K562 (cell line): Measurements from ENCODE around the gene TMOD2. TPM values are rescaled to one million over a fixed set of nuclear protein-coding genes. Genes with fewer than 3 reads are reported as not detected.

Experiments used
- CBFA2T3 ChIP-seq: fragments of 450-650 bp; IDR thresholded peaks from 2 replicates; pipeline ENCODE4 v1.6.1; 2017
- CHD2 ChIP-seq: IDR thresholded peaks from 2 replicates; pipeline ENCODE4 v1.6.1; 2011; ENCODE audit warnings: low read depth, low read length
- COPS2 ChIP-seq: fragments of 450-650 bp; conservative IDR thresholded peaks from 2 replicates; pipeline ENCODE4 v1.6.1; 2016; ENCODE audit warnings: mild to moderate bottlenecking, moderate library complexity
- FOXK2 ChIP-seq, 2 experiments: fragments of 450-650 bp; IDR thresholded peaks in 1 of 2; conservative IDR thresholded peaks in 1 of 2; 2 replicates each; pipeline ENCODE4 v1.6.1; 2016; ENCODE audit warnings: low read depth in 2 of 2, mild to moderate bottlenecking in 1 of 2
- FOXM1 ChIP-seq, 2 experiments: fragments of 450-650 bp in 1 of 2; sonication (generic) in 1 of 2; formaldehyde crosslinking in 1 of 2; IDR thresholded peaks; 2 replicates each; pipeline versions ENCODE4 v1.6.1 to v1.9.0; 2017 to 2022; ENCODE audit warnings: low read depth in 2 of 2, mild to moderate bottlenecking in 2 of 2, missing genetic modification reagents in 1 of 2, moderate library complexity in 1 of 2
- FUS ChIP-seq: fragments of 200-400 bp; formaldehyde crosslinking; optimal IDR thresholded peaks from 2 replicates; pipeline ENCODE3; 2017; ENCODE audit warnings: low read depth, low read length
- GATAD2B ChIP-seq: fragments of 450-650 bp; IDR thresholded peaks from 2 replicates; pipeline ENCODE4 v1.6.1; 2017; ENCODE audit warnings: mild to moderate bottlenecking, borderline replicate concordance
- HNRNPUL1 ChIP-seq: fragments of 200-400 bp; formaldehyde crosslinking; IDR thresholded peaks from 2 replicates; pipeline ENCODE4 v1.6.1; 2017; ENCODE audit warnings: low read length
- NFE2 ChIP-seq: IDR thresholded peaks from 2 replicates; pipeline ENCODE4 v1.6.1; 2014; ENCODE audit warnings: antibody characterized with exemption, low read depth
- NR1H2 ChIP-seq: sonication (generic); formaldehyde crosslinking; IDR thresholded peaks from 2 replicates; pipeline ENCODE4 v1.4.0; 2020; ENCODE audit warnings: mild to moderate bottlenecking, missing genetic modification reagents
- NR2C1 ChIP-seq, 2 experiments: fragments of 450-650 bp; IDR thresholded peaks; 2 replicates each; pipeline ENCODE4 v1.6.1; 2017; ENCODE audit warnings: mild to moderate bottlenecking in 2 of 2, antibody characterized with exemption in 1 of 2, inconsistent platforms in 1 of 2, missing compliant biosample characterization in 1 of 2, missing genetic modification characterization in 1 of 2
- POLR3A ChIP-seq: IDR thresholded peaks from 2 replicates; pipeline ENCODE4 v1.6.1; 2011; ENCODE audit warnings: borderline replicate concordance, mild to moderate bottlenecking, moderate library complexity; ENCODE audit not compliant: insufficient read length, insufficient read depth; ENCODE audit errors: extremely low read depth
- SMAD4 ChIP-seq: fragments of 250-450 bp; sonication (Bioruptor Pico); conservative IDR thresholded peaks from 2 replicates; pipeline ENCODE4 v1.8.0; 2021; ENCODE audit warnings: inconsistent platforms, mild to moderate bottlenecking, moderate library complexity
- SOX6 ChIP-seq: fragments of 450-650 bp; IDR thresholded peaks from 2 replicates; pipeline ENCODE4 v1.6.1; 2014; ENCODE audit warnings: mild to moderate bottlenecking
- SP2 ChIP-seq: IDR thresholded peaks from 2 replicates; pipeline ENCODE4 v1.6.1; 2011; ENCODE audit warnings: mild to moderate bottlenecking, low read depth, low read length, moderate library complexity; ENCODE audit not compliant: poor library complexity, severe bottlenecking; ENCODE audit errors: extremely low read depth
- SRSF1 ChIP-seq: fragments of 200-400 bp; formaldehyde crosslinking; IDR thresholded peaks from 2 replicates; pipeline ENCODE4 v1.6.1; 2017; ENCODE audit warnings: mild to moderate bottlenecking, low read depth, low read length, moderate library complexity
- TAF15 ChIP-seq: fragments of 200-400 bp; formaldehyde crosslinking; IDR thresholded peaks from 2 replicates; pipeline ENCODE4 v1.6.1; 2017; ENCODE audit warnings: mild to moderate bottlenecking, low read depth, low read length, moderate library complexity
- TCF7 ChIP-seq: sonication (generic); IDR thresholded peaks from 2 replicates; pipeline ENCODE4 v1.6.1; 2016; ENCODE audit warnings: antibody characterized with exemption, borderline replicate concordance
- ZNF146 ChIP-seq: IDR thresholded peaks from one replicate; pipeline ENCODE4 v1.6.1; 2018; ENCODE audit warnings: missing compliant biosample characterization; ENCODE audit not compliant: unreplicated experiment
- ZNF384 ChIP-seq: IDR thresholded peaks from 2 replicates; pipeline ENCODE4 v1.6.1; 2012; ENCODE audit warnings: low read depth, low read length, improper control_type of control experiment
- ZNF586 ChIP-seq: fragments of 450-650 bp; formaldehyde crosslinking; conservative IDR thresholded peaks from 2 replicates; pipeline ENCODE4 v1.4.0; 2020; ENCODE audit warnings: mild to moderate bottlenecking, moderate library complexity
- ZNF785 ChIP-seq: fragments of 250-450 bp; sonication (Bioruptor Pico); IDR thresholded peaks from 2 replicates; pipeline ENCODE4 v1.4.0; 2020; ENCODE audit warnings: mild to moderate bottlenecking
- polyA plus RNA-seq, 8 experiments: library from polyadenylated mRNA; depleted of rRNA in 4 of 8; stranded (reverse) in 5 of 8; unstranded in 3 of 8; fragments of >200 nt; fragmentation: Nextera tagmentation in 2 of 8; fragmentation: Illumina TruSeq in 1 of 8; extraction: Ambion mirVana in 2 of 8; extraction: Trizol in 1 of 8; gene quantifications; 2 replicates each; pipeline versions ENCODE4 v1.2.1 to v1.2.3, GENCODE V29; 2011 to 2014; ENCODE audit warnings: inconsistent platforms in 1 of 8, missing spikeins in 1 of 8
- total RNA-seq, 7 experiments: library from RNA; depleted of rRNA in 6 of 7; stranded (reverse); fragments of >200 nt in 6 of 7; fragmentation: Illumina TruSeq in 2 of 7; extraction: Trizol in 2 of 7; gene quantifications; 2 replicates each; pipeline versions ENCODE4 v1.2.1 to v1.2.3, GENCODE V29; 2011 to 2021; ENCODE audit warnings: low replicate concordance in 1 of 7
- TF ChIP-seq, protein P1 (sequence below): fragments of 450-650 bp; formaldehyde crosslinking; IDR thresholded peaks from 2 replicates; pipeline ENCODE4 v1.4.0; 2020; ENCODE audit warnings: mild to moderate bottlenecking
- TF ChIP-seq, protein P2 (sequence below): fragments of 450-650 bp; formaldehyde crosslinking; IDR thresholded peaks from 2 replicates; pipeline ENCODE4 v1.4.0; 2020; ENCODE audit warnings: mild to moderate bottlenecking, moderate library complexity
- TF ChIP-seq, protein P3 (sequence below): fragments of 450-650 bp; formaldehyde crosslinking; IDR thresholded peaks from 2 replicates; pipeline ENCODE4 v1.4.0; 2020; ENCODE audit warnings: mild to moderate bottlenecking, moderate library complexity
- TF ChIP-seq, protein P4 (sequence below): fragments of 450-650 bp; formaldehyde crosslinking; IDR thresholded peaks from 2 replicates; pipeline ENCODE4 v1.4.0; 2020; ENCODE audit warnings: mild to moderate bottlenecking, moderate library complexity

TMOD2 gene
- total and polyA plus RNA-seq, 9 of the 15 experiments (the other 6 are each of a cell fraction or from before 2014, with no cell fraction given): 0.49 to 3.8 (median 3.0) TPM

DNA sequence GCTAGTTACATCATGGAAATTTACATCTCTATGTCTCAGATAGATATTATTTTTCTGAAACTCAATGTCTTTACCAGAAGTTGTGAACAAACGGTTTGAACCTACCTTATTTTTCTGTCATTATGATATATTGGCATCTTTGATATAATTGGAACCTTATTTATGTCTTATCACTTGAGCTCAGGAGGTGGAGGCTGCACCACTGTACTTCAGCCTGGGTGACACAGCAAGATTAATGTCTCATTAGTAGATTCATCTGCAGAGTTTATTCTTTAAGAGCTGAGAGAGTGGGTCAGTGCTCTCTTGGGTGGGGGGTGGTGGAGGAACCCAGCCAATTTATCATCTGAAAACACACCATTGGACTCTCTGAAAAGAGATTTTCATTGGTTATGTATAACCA, 48.7 kb upstream of the TMOD2 start (continued):
- TF ChIP-seq TAF15 (no peak), FOXK2 (conservative IDR thresholded peaks at IDR 0.05 in 1 of 2, IDR thresholded peaks at IDR 0.05 in 1 of 2; ENCODE audit: low read depth in 2 of 2) (no peak), SMAD4 (no peak), SOX6 (0 out of 2 replicates have a peak, but pooled peaks have one; percentile 36), POLR3A (no peak), CHD2 (no peak), GATAD2B (no peak), ZNF586 (CRISPR knock-in tag) (no peak), NFE2 (peak; percentile 88), HNRNPUL1 (no peak), CBFA2T3 (peak; percentile 89), FUS (no peak), FOXM1 (IDR thresholded peaks at IDR 0.05; ENCODE audit: low read depth) (no peak), FOXM1 (CRISPR knock-in tag; IDR thresholded peaks at IDR 0.05; ENCODE audit: low read depth) (no peak), SRSF1 (no peak), ZNF785 (no peak), TCF7 (no peak), ZNF146 (no peak), ZNF384 (no peak), NR1H2 (CRISPR knock-in tag) (no peak), COPS2 (no peak), NR2C1 (IDR thresholded peaks at IDR 0.05) (no peak), NR2C1 (tag; IDR thresholded peaks at IDR 0.05) (no peak), SP2 (no peak)
- TF ChIP-seq, protein P1, sequence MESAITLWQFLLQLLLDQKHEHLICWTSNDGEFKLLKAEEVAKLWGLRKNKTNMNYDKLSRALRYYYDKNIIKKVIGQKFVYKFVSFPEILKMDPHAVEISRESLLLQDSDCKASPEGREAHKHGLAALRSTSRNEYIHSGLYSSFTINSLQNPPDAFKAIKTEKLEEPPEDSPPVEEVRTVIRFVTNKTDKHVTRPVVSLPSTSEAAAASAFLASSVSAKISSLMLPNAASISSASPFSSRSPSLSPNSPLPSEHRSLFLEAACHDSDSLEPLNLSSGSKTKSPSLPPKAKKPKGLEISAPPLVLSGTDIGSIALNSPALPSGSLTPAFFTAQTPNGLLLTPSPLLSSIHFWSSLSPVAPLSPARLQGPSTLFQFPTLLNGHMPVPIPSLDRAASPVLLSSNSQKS: no peak
- TF ChIP-seq, protein P2, sequence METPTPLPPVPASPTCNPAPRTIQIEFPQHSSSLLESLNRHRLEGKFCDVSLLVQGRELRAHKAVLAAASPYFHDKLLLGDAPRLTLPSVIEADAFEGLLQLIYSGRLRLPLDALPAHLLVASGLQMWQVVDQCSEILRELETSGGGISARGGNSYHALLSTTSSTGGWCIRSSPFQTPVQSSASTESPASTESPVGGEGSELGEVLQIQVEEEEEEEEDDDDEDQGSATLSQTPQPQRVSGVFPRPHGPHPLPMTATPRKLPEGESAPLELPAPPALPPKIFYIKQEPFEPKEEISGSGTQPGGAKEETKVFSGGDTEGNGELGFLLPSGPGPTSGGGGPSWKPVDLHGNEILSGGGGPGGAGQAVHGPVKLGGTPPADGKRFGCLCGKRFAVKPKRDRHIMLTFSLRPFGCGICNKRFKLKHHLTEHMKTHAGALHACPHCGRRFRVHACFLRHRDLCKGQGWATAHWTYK: no peak
- TF ChIP-seq, protein P3, sequence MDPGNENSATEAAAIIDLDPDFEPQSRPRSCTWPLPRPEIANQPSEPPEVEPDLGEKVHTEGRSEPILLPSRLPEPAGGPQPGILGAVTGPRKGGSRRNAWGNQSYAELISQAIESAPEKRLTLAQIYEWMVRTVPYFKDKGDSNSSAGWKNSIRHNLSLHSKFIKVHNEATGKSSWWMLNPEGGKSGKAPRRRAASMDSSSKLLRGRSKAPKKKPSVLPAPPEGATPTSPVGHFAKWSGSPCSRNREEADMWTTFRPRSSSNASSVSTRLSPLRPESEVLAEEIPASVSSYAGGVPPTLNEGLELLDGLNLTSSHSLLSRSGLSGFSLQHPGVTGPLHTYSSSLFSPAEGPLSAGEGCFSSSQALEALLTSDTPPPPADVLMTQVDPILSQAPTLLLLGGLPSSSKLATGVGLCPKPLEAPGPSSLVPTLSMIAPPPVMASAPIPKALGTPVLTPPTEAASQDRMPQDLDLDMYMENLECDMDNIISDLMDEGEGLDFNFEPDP (CRISPR knock-in tag): no peak
- TF ChIP-seq, protein P4, sequence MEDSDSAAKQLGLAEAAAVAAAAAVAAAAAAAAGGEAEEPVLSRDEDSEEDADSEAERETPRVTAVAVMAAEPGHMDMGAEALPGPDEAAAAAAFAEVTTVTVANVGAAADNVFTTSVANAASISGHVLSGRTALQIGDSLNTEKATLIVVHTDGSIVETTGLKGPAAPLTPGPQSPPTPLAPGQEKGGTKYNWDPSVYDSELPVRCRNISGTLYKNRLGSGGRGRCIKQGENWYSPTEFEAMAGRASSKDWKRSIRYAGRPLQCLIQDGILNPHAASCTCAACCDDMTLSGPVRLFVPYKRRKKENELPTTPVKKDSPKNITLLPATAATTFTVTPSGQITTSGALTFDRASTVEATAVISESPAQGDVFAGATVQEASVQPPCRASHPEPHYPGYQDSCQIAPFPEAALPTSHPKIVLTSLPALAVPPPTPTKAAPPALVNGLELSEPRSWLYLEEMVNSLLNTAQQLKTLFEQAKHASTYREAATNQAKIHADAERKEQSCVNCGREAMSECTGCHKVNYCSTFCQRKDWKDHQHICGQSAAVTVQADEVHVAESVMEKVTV (CRISPR knock-in tag): no peak
